NK-92 treated with Interleukin-12 subunit alpha and Interleukin-12 subunit beta, amount 100 ng/mL, for 24 hours (cell line): ENCODE data around the gene RAP1B.

ENCODE experiments used
- DNase-seq: peaks from one replicate; lab custom pipeline; 2025; lab: John Stamatoyannopoulos, UW

The RAP1B gene

GRCh38 chr12:68612202-68612601 lies 1.5 kb downstream of the RAP1B start:
- DNase-seq: no peak

GRCh38 chr12:68612697-68613096 lies 2.0 kb downstream of the RAP1B start:
- DNase-seq: no peak

DNA sequence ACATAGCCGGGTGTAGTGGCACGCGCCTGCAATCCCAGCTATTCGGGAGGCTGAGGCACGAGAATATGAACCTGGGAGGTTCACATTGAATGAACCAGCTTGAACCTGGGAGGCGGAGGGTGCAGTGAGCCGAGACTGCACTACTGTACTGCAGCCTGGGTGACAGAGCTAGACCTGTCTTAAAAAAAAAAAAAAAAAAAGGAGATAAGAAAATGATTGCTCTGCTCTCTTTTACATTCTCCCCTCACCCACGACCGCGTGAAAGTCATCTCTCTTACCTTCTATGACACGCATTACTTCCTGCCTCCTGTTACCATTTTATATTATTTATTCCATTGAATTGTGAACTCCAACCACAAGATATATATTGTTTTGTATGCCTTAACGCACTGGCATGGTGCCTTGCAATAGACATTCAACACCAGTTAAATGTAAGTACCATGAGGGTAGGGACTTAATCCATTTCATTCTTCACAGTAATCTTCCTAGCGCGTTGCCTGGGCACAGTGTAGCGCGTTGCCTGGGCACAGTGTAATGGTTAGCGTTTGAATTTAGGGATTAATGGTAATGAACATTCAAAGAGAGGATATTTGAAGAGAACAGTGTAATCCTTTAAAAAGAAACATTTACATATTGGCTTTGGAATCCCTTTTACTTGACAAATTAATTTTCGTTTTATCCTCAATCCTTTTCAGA lies 2.7 kb downstream of the RAP1B start:
- no peak for DNase-seq

DNA sequence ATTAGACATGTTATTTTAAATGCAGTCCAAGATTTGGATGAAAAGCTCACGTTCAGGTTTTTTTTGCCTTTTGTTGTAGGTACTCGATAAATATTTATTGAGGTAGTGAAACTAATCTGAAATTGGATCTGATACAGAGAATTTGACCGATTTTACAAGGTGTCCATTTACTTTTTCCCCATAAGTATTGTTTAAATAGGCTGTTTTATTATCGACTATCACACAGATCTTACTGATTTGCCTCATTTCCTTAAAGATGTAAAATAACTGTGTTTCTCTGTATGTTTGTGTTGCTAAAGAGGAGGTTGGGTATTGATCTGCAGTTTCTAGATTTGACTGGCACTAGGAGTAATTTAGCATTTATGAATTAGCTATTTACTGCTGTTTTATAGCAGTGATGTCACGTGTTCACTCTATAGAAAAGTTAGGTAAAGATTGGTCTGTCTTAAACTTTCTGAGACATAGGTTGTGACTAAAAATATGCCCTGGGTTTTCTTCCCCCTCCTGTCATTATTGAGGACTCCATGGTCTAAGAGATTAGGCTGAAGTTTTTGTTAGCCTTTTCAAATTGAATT lies 3.5 kb downstream of the RAP1B start:
- DNase-seq: no peak

DNA sequence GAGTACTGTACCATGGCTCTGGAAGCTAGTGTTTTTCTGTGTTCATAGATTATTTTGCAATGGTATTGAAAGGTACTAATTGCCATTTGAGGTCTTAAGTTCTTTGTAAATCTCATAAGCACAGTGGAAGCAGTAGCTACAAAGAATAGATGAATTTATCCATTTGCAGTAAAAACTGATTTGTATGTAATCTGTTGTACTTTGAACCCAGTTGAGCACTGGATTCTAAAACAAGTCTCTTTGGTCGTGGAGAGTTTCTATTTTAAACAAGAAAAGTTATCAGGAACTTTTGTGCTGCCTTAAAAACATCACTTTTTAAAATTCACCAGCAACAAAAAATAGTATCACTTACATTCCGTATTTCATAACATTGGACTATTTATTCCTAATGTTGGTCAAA lies 4.1 kb downstream of the RAP1B start:
- DNase-seq: no peak

DNA sequence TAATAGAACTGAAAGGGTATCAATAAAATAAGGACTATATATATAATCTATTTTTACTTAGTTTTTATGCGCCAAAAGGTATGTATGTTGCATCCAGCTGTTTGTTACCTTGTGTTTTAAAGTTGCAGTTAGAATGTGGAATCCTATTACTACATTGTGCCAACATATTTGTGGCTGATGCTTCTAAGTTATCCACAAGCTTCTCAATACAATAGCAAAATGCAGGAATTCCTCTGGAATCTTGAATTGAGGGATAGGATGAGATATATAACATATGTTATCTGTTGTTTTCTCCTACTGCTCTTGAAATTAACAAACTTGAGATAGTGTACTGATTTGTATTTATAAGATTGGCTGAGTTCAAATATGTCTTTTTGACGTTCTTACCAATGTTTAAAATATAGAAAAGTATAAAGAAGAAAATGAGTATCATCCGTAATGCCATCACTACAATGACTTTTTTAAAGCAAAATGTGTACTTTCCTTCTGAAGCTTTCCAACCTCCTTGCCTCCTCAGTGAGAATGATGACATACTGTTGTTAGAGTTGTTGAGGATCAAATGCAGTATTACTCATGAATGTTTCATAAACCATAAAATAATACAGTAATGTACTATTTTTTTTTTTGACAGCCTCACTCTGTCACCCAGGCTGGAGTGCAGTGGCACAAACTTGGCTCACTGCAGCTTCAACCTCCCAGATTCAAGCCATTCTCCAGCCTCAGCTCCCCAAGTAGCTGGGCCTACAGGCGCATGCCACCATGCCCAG lies 6.6 kb downstream of the RAP1B start:
- DNase-seq: no peak

- DNase-seq: no peak
Measured at GRCh38 chr12:68619541-68619940, 8.8 kb downstream of the RAP1B start.

- no peak for DNase-seq
Measured at GRCh38 chr12:68620519-68621471, 10.1 kb downstream of the RAP1B start.

DNA sequence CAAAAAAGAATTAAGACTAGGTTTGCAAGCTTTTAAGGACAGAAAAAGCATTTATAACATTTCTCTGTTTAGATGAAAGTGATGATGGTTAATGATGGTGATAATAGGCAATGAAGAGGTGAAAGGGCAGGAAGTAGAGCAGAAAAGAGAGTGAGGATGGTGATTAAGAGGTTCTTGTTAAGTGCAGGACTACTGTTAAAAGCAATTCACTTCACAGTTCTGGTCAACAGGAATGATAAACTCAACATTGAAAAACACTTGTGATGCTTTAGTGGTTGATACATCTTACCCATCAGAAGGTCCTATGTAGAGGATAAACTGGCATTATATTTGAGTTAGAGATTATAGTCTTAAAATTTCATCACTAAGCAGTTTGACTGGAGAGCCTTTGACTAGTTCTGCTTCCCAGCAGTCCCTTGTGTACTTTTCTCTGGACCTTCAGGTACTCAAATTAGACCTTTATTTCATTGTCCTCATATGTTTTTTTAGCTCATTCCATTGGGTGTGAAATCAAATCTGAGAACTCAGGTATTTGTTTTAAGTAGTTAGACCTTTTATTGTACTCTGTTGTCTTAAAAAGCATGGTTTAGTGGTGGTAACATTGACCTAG lies 10.9 kb downstream of the RAP1B start:
- DNase-seq: no peak

- DNase-seq: no peak
Measured at GRCh38 chr12:68622250-68622649, 11.6 kb downstream of the RAP1B start.

DNA sequence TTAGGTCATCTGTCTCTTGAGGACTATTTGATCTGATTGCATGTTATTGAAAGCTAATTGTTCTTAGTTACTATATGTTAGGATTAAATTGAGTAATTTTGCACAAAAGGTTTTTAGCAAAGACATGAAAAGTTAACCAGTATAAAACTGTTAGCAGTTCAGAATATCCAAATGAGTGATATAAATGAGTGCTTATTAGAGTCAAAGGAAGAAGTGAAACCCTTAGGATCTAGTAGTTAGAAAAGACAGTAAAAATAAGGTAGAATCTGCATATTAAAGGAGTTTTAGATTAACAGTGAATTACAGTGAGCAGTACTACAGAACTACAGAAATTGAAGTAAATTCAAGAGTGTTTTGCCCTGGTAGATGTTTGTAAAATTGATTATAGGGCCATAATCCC lies 12.4 kb downstream of the RAP1B start:
- no peak for DNase-seq

GRCh38 chr12:68623984-68624383 lies 13.3 kb downstream of the RAP1B start:
- DNase-seq: no peak

GRCh38 chr12:68624933-68625332 lies 14.2 kb downstream of the RAP1B start:
- no peak for DNase-seq

DNA sequence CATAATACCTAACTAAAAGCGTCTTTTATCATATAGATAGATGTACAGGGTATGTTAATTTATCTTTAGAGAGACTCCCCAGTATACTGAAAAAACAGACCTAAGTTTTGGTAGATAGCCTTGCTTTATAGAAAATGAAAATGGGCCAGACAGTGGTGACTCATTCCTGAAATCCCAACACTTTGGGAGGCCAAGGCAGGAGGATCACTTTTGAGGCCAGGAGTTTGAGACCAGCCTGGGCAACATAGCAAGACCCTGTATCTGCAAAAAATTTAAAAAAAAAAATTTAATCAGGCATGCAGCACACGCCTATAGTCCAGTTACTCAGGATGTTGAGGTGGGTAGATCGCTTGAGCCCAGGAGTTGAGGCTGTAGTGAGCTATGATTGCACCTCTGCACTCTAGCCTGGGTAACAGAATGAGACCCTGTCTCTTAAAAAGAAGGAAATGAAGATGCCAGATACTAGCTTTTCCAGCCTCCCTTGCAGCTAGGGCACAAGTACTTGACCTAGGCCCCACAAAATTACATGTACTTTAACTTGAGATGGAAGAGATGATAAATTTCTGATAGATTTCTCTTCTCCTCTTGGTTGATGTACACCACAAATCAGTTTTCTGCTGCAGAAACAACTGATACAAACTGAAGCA lies 17.1 kb downstream of the RAP1B start:
- DNase-seq: no peak

DNA sequence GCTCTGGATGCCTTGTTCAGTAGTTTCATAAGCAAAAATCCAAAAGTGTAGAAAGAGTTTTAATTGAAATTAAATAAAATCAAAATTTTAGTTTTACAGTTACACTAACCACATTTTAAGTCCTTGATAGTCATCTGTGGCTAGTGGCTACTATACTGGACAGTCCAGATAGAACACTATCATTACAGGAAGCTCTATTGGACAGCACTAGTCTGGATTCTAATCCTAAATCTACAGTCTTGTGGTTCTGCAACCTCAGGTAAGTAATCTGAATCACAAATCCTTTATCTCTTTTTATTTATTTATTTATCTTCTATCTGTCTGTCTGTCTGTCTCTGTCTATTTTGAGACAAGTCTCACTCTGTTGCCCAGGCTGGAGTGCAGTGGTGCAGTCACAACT lies 18.0 kb downstream of the RAP1B start:
- DNase-seq: no peak

DNA sequence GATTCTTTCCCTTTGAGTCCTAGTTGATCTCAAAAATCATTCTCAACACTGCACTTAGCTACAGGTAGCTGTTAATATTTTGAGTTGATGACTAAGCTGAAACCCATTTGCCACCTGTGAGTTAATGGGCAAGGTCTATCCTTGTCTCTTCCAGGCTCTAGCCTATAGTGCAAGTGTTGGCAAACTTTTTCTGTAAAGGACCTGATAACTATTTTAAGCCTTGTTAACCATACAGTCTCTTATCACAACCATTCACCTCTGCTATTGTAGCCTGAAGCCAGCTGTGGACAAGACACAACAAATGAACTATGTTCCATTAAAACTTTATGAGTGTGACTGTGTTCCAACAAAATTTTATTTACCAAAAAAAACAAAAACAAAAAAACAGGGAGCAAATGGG lies 19.4 kb downstream of the RAP1B start:
- DNase-seq: no peak

GRCh38 chr12:68630598-68630997 lies 19.9 kb downstream of the RAP1B start:
- no peak for DNase-seq

GRCh38 chr12:68631227-68631626 lies 20.5 kb downstream of the RAP1B start:
- DNase-seq: no peak

- DNase-seq: no peak
Measured at GRCh38 chr12:68632486-68632885, 21.8 kb downstream of the RAP1B start.

DNA sequence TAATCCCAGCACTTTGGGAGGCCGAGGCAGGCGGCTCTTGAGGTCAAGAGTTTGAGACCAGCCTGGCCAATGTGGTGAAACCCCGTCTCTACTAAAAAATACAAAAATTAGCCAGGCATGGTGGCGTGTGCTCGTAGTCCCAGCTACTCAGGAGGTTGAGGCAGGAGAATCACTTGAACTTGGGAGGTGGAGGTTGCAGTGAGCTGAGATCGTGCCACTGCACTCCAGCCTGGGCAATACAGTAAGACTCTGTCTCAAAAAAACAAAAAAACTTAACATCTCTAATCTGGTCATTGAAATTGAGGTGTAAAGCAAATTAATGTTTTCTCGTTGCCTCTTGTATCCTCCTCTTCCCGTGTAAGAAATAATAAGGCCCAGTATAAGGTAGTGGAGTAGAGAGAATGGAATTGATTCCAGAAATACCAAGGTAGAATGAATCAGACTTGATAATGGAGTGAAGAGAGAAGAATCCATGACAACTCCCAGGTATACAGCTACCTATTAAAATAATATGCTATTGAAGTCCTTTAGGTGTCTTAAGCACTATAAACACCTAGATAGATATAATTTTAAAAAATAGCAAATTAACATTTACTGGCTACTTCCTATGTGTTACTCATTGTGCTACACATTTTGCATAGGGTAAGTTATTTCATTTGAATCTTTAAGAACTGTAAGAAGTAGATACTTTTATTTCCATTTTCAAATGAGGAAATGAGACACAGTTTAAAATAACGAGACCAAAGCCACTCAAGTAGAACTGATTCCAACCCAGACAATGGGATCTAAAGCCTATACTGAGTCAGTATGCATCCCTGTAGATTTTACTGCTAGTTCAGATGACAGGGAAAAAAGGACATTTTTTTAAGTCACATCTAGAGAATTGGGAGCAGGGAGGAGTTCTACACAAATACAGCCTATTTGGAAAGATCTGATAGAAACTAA lies 23.2 kb downstream of the RAP1B start:
- DNase-seq: no peak
